Cardiac septum (tissue), 1 donor: Measurements from ENCODE around the gene FBN1. TPM values are rescaled to one million over a fixed set of nuclear protein-coding genes. Genes with fewer than 3 reads are reported as not detected.

Experiments
- DNase-seq: peaks from one replicate; pipeline ENCODE4 v3.0.0-alpha.2; 2020; ENCODE audit warnings: low spot score
- intact Hi-C: fragments of 100-400 bp; cut with DNase I; formaldehyde crosslinking; loops from one replicate; pipeline ENCODE4 v1.14.0; 2022
- total RNA-seq: library from RNA; stranded (reverse); fragmentation: NEBNext Ultra II Directional; extraction: Animal tissue kit (Norgen Biotek cat#: 25700); gene quantifications from one replicate; pipeline ENCODE4 v1.2.1, GENCODE V29; 2021
- donor health status: DM: no; HTN: no; CAD: no.

The FBN1 gene
- total RNA-seq, 1 donor from 2014 or later = 32.1 TPM

- no peak for DNase-seq
- intact Hi-C loops = no loop called here
Measured at GRCh38 chr15:48592933-48593332, 52.6 kb downstream of the FBN1 start.

- intact Hi-C loops = no loop called here
- DNase-seq = no peak
Measured at GRCh38 chr15:48592221-48592731, 53.2 kb downstream of the FBN1 start.

GRCh38 chr15:48590723-48591122 lies 54.8 kb downstream of the FBN1 start:
- intact Hi-C loops = no loop called here
- DNase-seq = no peak

GRCh38 chr15:48584812-48585563 lies 60.5 kb downstream of the FBN1 start:
- no peak for DNase-seq
- intact Hi-C loops = no loop called here

GRCh38 chr15:48584090-48584811 lies 61.3 kb downstream of the FBN1 start:
- intact Hi-C loops = no loop called here
- no peak for DNase-seq

- intact Hi-C loops = no loop called here
- DNase-seq = no peak
Measured at GRCh38 chr15:48582452-48583247, 62.9 kb downstream of the FBN1 start.

GRCh38 chr15:48581219-48581618 lies 64.3 kb downstream of the FBN1 start:
- DNase-seq = no peak
- intact Hi-C loops = no loop called here

- no peak for DNase-seq
- intact Hi-C loops = no loop called here
Measured at GRCh38 chr15:48580736-48581135, 64.8 kb downstream of the FBN1 start.

- DNase-seq = no peak
- intact Hi-C loops = no loop called here
Measured at GRCh38 chr15:48579945-48580671, 65.4 kb downstream of the FBN1 start.

GRCh38 chr15:48578965-48579364 lies 66.5 kb downstream of the FBN1 start:
- intact Hi-C loops = no loop called here
- no peak for DNase-seq

- no peak for DNase-seq
- intact Hi-C loops = no loop called here
Measured at GRCh38 chr15:48577469-48577868, 68.0 kb downstream of the FBN1 start.

- intact Hi-C loops = no loop called here
- DNase-seq = no peak
Measured at GRCh38 chr15:48574187-48574586, 71.3 kb downstream of the FBN1 start.

GRCh38 chr15:48573780-48574179 lies 71.7 kb downstream of the FBN1 start:
- intact Hi-C loops = no loop called here
- no peak for DNase-seq

- intact Hi-C loops = no loop called here
- no peak for DNase-seq
Measured at GRCh38 chr15:48572823-48573222, 72.7 kb downstream of the FBN1 start.

- intact Hi-C loops = no loop called here
Measured at GRCh38 chr15:48571510-48571909, 74.0 kb downstream of the FBN1 start.

GRCh38 chr15:48570822-48571221 lies 74.7 kb downstream of the FBN1 start:
- no peak for DNase-seq
- intact Hi-C loops = no loop called here

More at GRCh38 chr15:48571510-48571909, 74.0 kb downstream of the FBN1 start:
- DNase-seq = no peak

- no peak for DNase-seq
- intact Hi-C loops = loop anchor here (10.0 kb wide), 1 partner anchor 75 kb away; the partner anchor contains the start of gene FBN1
Measured at GRCh38 chr15:48569591-48570302, 75.8 kb downstream of the FBN1 start.

- DNase-seq = no peak
- intact Hi-C loops = loop anchor here (10.0 kb wide), 1 partner anchor 78 kb away; the partner anchor contains the start of gene FBN1
Measured at GRCh38 chr15:48566668-48567067, 78.8 kb downstream of the FBN1 start.
